ENCODE measurements around the gene SELENOO. TPM values are rescaled to one million over a fixed set of nuclear protein-coding genes. Genes with fewer than 3 reads are reported as not detected.

SELENOO gene
- polyA plus RNA-seq, 1 experiment = 6.8 TPM

GRCh38 chr22:50260801-50261614 is 60.2 kb downstream of the SELENOO start:
- POLR2A ChIA-PET = interaction anchor here (0.6 to 1.9 kb wide), 2 partner anchors 10 to 35 kb away, joined by 3 to 8 read pairs; partner anchors contain the start of gene HDAC10
- no peak for DNase-seq (ENCODE audit: low read depth, low spot score)
- CTCF ChIA-PET = interaction anchor here (1.0 to 1.3 kb wide), 2 partner anchors 10 to 67 kb away, joined by 3 to 4 read pairs; partner anchors contain the start of gene HDAC10
- TF ChIP-seq CTCF (IDR thresholded peaks at IDR 0.05; ENCODE audit: low read depth, low read length) = no peak
- peak overlapping the region; percentile 57 for H3K27ac ChIP-seq (ENCODE audit: low read depth, low read length)
- no peaks in the 10 kb centered on the region for H3K27me3 ChIP-seq (ENCODE audit: control insufficient read depth, insufficient read depth, low read length)
- H3K4me3 ChIP-seq (ENCODE audit: low read depth, low read length) = peak overlapping the region; percentile 75
- H3K9me3 ChIP-seq (ENCODE audit: control insufficient read depth, insufficient read depth, low read length) = no peaks in the 10 kb centered on the region; the same call in 1 of the 2 replicates

- Histone ChIP-seq H3K27me3 (ENCODE audit: control insufficient read depth, insufficient read depth, low read length) (no peaks in the 10 kb centered on the region), H3K9me3 (ENCODE audit: control insufficient read depth, insufficient read depth, low read length) (peaks cover 4% of the 10 kb centered on the region; the same call in 1 of the 2 replicates), H3K4me3 (ENCODE audit: low read depth, low read length) (peak within 1 kb of the TSS; percentile 75), H3K27ac (ENCODE audit: low read depth, low read length) (peak within 1 kb of the TSS; percentile 57)
- ChIA-PET POLR2A (interaction anchor here (0.6 to 1.9 kb wide), 3 partner anchors 11 to 34 kb away, joined by 3 to 8 read pairs (median 7); partner anchors contain the start of gene HDAC10), CTCF (interaction anchor here (1.0 to 1.3 kb wide), 3 partner anchors 11 to 80 kb away, joined by 3 to 4 read pairs (median 3); partner anchors contain the start of gene HDAC10)
- no peak for DNase-seq (ENCODE audit: low read depth, low spot score)
- TF ChIP-seq CTCF (IDR thresholded peaks at IDR 0.05; ENCODE audit: low read depth, low read length) = no peak
These were observed 61.0 kb downstream of the SELENOO start, which contains the start of gene MAPK12 for GRCh38 chr22:50261615-50262459. MAPK12 (minus strand) TSS chr22:50261683; CDS start chr22:50261509, 174 bp downstream.

GRCh38 chr22:50262460-50262911 is 61.7 kb downstream of the SELENOO start:
- CTCF ChIA-PET = interaction anchor here (1.0 kb wide), 2 partner anchors 13 to 79 kb away, joined by 3 to 4 read pairs; no protein-coding TSS in a partner anchor
- no peak overlapping the region for H3K27ac ChIP-seq (ENCODE audit: low read depth, low read length)
- H3K27me3 ChIP-seq (ENCODE audit: control insufficient read depth, insufficient read depth, low read length) = no peaks in the 10 kb centered on the region
- no peak for DNase-seq (ENCODE audit: low read depth, low spot score)
- H3K9me3 ChIP-seq (ENCODE audit: control insufficient read depth, insufficient read depth, low read length) = peaks cover 10% of the 10 kb centered on the region; the same call in 1 of the 2 replicates
- POLR2A ChIA-PET = interaction anchor here (1.0 to 1.4 kb wide), 2 partner anchors 11 to 18 kb away, joined by 3 to 7 read pairs; partner anchors contain the start of genes HDAC10 and TUBGCP6
- no peak overlapping the region for H3K4me3 ChIP-seq (ENCODE audit: low read depth, low read length)
- TF ChIP-seq CTCF (IDR thresholded peaks at IDR 0.05; ENCODE audit: low read depth, low read length) = no peak

- H3K27ac ChIP-seq (ENCODE audit: low read depth, low read length) = no peak overlapping the region
- no peak for DNase-seq (ENCODE audit: low read depth, low spot score)
- POLR2A ChIA-PET = interaction anchor here (1.0 to 1.4 kb wide), 2 partner anchors 12 to 19 kb away, joined by 3 to 7 read pairs; partner anchors contain the start of genes HDAC10 and TUBGCP6
- CTCF ChIA-PET = interaction anchor here (1.0 kb wide), 2 partner anchors 13 to 79 kb away, joined by 3 to 4 read pairs; no protein-coding TSS in a partner anchor
- no peak overlapping the region for H3K4me3 ChIP-seq (ENCODE audit: low read depth, low read length)
- no peak for TF ChIP-seq CTCF (IDR thresholded peaks at IDR 0.05; ENCODE audit: low read depth, low read length)
- H3K9me3 ChIP-seq (ENCODE audit: control insufficient read depth, insufficient read depth, low read length) = peaks cover 10% of the 10 kb centered on the region; the same call in 1 of the 2 replicates
- H3K27me3 ChIP-seq (ENCODE audit: control insufficient read depth, insufficient read depth, low read length) = no peaks in the 10 kb centered on the region
These were observed 62.3 kb downstream of the SELENOO start for GRCh38 chr22:50262973-50263617.

All from AG04450 (cell line).